ENCODE results near the gene TMEM214.

TMEM214 gene

DNA sequence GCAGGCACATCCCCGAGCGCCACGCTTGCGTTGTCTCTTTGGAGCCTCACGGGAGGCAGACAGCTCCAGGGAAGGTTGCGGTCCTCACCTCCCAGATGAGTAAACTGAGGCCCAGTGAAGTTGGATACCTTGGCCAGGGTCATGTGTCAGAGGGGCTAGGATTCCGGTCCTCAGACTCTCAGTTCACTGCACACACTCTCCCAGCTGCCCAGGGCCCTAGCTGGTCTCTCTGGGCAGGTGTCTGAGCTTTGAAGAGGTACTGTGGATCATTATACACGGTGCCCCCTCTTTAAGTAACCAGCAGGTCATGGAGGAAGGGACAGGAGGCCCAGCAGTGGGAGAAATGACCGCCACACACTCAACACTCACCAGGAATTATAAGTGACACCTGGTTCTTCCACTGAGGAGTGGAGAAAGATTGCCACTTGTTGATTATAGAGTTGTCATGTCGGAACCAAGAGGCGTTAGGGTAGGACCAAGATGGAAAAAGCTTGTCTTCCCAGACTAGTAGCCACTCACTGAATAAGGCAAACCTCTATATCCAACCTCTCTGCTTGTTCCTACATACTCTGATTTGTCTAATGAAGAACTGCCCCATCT is 588 bp downstream of the TMEM214 start:
- no peak for TF ChIP-seq SIN3A (IDR thresholded peaks at IDR 0.05; ENCODE audit: borderline replicate concordance, insufficient read depth, low read length)
- TF ChIP-seq POLR2AphosphoS5 (IDR thresholded peaks at IDR 0.05; ENCODE audit: low read depth, low read length) = no peak
- TF ChIP-seq FOXP2 (optimal IDR thresholded peaks at IDR 0.05; ENCODE audit: borderline replicate concordance, extremely low read depth, extremely low read length, insufficient read depth) = no peak
- TF ChIP-seq, protein P1, sequence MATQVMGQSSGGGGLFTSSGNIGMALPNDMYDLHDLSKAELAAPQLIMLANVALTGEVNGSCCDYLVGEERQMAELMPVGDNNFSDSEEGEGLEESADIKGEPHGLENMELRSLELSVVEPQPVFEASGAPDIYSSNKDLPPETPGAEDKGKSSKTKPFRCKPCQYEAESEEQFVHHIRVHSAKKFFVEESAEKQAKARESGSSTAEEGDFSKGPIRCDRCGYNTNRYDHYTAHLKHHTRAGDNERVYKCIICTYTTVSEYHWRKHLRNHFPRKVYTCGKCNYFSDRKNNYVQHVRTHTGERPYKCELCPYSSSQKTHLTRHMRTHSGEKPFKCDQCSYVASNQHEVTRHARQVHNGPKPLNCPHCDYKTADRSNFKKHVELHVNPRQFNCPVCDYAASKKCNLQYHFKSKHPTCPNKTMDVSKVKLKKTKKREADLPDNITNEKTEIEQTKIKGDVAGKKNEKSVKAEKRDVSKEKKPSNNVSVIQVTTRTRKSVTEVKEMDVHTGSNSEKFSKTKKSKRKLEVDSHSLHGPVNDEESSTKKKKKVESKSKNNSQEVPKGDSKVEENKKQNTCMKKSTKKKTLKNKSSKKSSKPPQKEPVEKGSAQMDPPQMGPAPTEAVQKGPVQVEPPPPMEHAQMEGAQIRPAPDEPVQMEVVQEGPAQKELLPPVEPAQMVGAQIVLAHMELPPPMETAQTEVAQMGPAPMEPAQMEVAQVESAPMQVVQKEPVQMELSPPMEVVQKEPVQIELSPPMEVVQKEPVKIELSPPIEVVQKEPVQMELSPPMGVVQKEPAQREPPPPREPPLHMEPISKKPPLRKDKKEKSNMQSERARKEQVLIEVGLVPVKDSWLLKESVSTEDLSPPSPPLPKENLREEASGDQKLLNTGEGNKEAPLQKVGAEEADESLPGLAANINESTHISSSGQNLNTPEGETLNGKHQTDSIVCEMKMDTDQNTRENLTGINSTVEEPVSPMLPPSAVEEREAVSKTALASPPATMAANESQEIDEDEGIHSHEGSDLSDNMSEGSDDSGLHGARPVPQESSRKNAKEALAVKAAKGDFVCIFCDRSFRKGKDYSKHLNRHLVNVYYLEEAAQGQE (IDR thresholded peaks at IDR 0.05; ENCODE audit: insufficient read depth in 1 of 2, low read depth in 2 of 2, low read length in 2 of 2) = no peak
- no peak for TF ChIP-seq TAF1 (IDR thresholded peaks at IDR 0.05; ENCODE audit: borderline replicate concordance, insufficient read depth, low read length)

DNA sequence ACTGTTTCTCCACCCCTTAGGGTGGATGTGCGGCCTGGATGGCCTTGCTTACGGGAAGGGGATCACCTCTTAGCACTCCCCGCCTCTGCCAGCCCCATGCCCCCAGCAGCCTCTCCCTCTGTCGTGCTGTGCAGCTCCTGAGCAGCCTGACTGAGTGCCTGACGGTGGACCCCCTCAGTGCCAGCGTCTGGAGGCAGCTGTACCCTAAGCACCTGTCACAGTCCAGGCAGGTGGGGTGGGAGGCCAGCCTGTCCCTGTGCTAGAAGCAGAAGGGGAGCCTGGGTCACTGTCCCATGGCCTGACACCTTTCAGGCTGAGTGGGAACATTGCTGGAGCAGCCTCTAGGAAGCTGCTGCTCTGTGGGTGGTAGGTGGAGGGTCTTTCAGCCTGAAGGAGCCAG is 5.2 kb downstream of the TMEM214 start:
- TF ChIP-seq FOXP2 (optimal IDR thresholded peaks at IDR 0.05; ENCODE audit: borderline replicate concordance, extremely low read depth, extremely low read length, insufficient read depth) (no peak), POLR2AphosphoS5 (IDR thresholded peaks at IDR 0.05; ENCODE audit: low read depth, low read length) (no peak)

DNA sequence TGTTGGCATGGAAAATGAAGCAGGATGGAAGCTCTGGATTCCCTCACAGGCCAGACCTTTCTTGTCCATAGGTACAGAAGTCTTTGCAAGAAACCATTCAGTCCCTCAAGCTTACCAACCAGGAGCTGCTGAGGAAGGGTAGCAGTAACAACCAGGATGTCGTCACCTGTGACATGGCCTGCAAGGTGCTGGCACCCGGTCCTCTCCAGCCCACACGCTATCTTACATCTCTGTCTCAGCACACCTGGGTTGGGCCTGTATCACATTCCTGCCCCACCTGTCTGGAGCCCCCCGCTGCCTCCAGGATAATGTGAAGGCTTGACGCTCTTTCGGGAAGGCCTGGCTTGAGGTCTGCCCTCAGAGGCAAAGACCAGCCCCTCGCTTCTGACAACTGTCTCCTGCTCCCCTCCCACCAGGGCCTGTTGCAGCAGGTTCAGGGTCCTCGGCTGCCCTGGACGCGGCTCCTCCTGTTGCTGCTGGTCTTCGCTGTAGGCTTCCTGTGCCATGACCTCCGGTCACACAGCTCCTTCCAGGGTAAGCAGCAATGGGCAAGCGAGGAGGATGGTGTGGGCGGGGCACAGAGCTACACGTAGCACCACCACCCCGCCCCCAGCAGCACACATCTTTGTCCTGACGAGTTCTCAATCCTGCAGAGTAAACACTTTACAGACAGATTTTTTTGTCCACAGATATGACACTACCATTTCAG is 6.0 kb downstream of the TMEM214 start:
- TF ChIP-seq, protein P1 (IDR thresholded peaks at IDR 0.05; ENCODE audit: insufficient read depth in 1 of 2, low read depth in 2 of 2, low read length in 2 of 2) = no peak
- no peak for TF ChIP-seq SIN3A (IDR thresholded peaks at IDR 0.05; ENCODE audit: borderline replicate concordance, insufficient read depth, low read length)
- no peak for TF ChIP-seq TAF1 (IDR thresholded peaks at IDR 0.05; ENCODE audit: borderline replicate concordance, insufficient read depth, low read length)
- TF ChIP-seq POLR2AphosphoS5 (IDR thresholded peaks at IDR 0.05; ENCODE audit: low read depth, low read length) = no peak
- TF ChIP-seq FOXP2 (optimal IDR thresholded peaks at IDR 0.05; ENCODE audit: borderline replicate concordance, extremely low read depth, extremely low read length, insufficient read depth) = no peak

DNA sequence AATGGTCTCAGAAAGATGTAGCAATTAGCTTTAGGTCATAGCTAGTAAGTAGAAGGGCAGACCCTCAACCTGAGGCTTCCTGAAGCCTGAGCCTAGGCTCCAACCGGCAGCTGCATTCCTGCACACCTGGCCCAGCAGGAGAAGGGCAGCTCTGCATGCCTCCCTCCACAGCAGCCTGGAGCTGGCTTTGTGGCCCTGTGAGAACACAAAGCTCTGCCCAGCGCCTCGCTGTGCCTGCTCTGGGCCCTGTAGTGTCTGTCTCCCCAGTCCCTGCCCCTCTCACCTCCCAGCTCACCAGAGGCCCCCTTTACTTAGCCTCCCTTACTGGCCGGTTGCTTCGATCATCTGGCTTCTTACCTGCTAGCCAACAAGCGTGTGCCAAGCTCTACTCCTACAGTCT is 6.7 kb downstream of the TMEM214 start:
- TF ChIP-seq TAF1 (IDR thresholded peaks at IDR 0.05; ENCODE audit: borderline replicate concordance, insufficient read depth, low read length) = no peak
- TF ChIP-seq, protein P1 (IDR thresholded peaks at IDR 0.05; ENCODE audit: insufficient read depth in 1 of 2, low read depth in 2 of 2, low read length in 2 of 2) = no peak
- no peak for TF ChIP-seq FOXP2 (optimal IDR thresholded peaks at IDR 0.05; ENCODE audit: borderline replicate concordance, extremely low read depth, extremely low read length, insufficient read depth)
- TF ChIP-seq SIN3A (IDR thresholded peaks at IDR 0.05; ENCODE audit: borderline replicate concordance, insufficient read depth, low read length) = no peak
- TF ChIP-seq POLR2AphosphoS5 (IDR thresholded peaks at IDR 0.05; ENCODE audit: low read depth, low read length) = no peak

DNA sequence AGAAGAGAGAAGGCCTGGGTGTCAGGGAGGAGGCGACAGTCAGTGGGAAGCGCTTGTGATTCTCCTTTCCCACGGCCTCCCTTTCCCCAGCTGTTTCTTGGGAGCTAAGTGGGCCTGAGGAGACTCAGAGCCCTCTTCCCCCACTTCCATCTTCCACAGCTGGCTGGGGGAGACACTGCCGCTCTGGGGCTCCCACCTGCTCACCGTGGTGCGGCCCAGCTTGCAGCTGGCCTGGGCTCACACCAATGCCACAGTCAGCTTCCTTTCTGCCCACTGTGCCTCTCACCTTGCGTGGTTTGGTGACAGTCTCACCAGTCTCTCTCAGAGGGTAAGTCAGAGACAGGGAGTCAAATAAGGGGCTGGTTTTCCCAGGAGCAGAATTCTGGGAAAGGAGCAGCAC is 7.1 kb downstream of the TMEM214 start:
- no peak for TF ChIP-seq TAF1 (IDR thresholded peaks at IDR 0.05; ENCODE audit: borderline replicate concordance, insufficient read depth, low read length)
- TF ChIP-seq, protein P1 (IDR thresholded peaks at IDR 0.05; ENCODE audit: insufficient read depth in 1 of 2, low read depth in 2 of 2, low read length in 2 of 2) = no peak
- no peak for TF ChIP-seq SIN3A (IDR thresholded peaks at IDR 0.05; ENCODE audit: borderline replicate concordance, insufficient read depth, low read length)
- TF ChIP-seq POLR2AphosphoS5 (IDR thresholded peaks at IDR 0.05; ENCODE audit: low read depth, low read length) = no peak
- TF ChIP-seq FOXP2 (optimal IDR thresholded peaks at IDR 0.05; ENCODE audit: borderline replicate concordance, extremely low read depth, extremely low read length, insufficient read depth) = no peak

Measured in PFSK-1 (cell line).